ENCODE data around the gene SULT1E1.

Gene SULT1E1

DNA sequence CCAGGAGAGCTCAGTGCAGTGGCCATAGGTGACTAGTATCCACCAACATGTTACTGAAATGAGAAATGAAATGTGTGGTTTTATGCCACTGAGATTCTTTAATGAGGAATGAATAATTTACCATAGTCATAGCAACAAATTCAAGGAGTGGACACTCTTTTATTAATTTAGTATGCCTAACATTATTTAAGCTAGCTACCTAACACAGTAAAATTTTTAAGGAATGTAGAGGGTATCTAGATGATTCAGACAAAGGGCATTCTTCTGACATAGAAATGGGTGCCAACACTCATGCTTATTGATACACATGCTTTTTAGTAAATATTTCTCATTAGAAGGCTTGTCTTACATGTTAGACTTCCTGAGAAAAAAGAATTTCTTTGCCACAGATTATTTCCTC lies 66.2 kb downstream of the SULT1E1 start:
- no peak for TF ChIP-seq CTCF (conservative IDR thresholded peaks at IDR 0.05; ENCODE audit: low read depth, low read length)
- peaks cover 8% of the 10 kb centered on the region for H3K4me1 ChIP-seq (ENCODE audit: low read depth, poor library complexity, severe bottlenecking)
- H3K27me3 ChIP-seq (ENCODE audit: insufficient read depth, low read depth), result no peaks in the 10 kb centered on the region
- H3K4me2 ChIP-seq, result no peak overlapping the region
- H3K79me2 ChIP-seq (ENCODE audit: insufficient read depth, low read depth), result no peaks in the 10 kb centered on the region
- no peak overlapping the region for H2AFZ ChIP-seq (ENCODE audit: low read depth)
- H4K20me1 ChIP-seq (ENCODE audit: insufficient read depth), result no peaks in the 10 kb centered on the region
- no peak overlapping the region for H3K27ac ChIP-seq
- H3K36me3 ChIP-seq (ENCODE audit: insufficient read depth), result no peaks in the 10 kb centered on the region
- H3K4me3 ChIP-seq (IDR thresholded peaks at IDR 0.05; ENCODE audit: insufficient read depth, low read depth, low read length), result no peak overlapping the region
- no peak overlapping the region for H3K9ac ChIP-seq
